ENCODE measurements around the gene GRID2IP. TPM values are rescaled to one million over a fixed set of nuclear protein-coding genes. Genes with fewer than 3 reads are reported as not detected.
"Not testable (repeated sequence)": the region's sequence is repeated elsewhere in the genome, so short reads cannot be mapped to it uniquely, and the experiment has no call there.

GRID2IP gene
- 0.08 and 0.12 TPM in 2 replicates for total RNA-seq

DNA sequence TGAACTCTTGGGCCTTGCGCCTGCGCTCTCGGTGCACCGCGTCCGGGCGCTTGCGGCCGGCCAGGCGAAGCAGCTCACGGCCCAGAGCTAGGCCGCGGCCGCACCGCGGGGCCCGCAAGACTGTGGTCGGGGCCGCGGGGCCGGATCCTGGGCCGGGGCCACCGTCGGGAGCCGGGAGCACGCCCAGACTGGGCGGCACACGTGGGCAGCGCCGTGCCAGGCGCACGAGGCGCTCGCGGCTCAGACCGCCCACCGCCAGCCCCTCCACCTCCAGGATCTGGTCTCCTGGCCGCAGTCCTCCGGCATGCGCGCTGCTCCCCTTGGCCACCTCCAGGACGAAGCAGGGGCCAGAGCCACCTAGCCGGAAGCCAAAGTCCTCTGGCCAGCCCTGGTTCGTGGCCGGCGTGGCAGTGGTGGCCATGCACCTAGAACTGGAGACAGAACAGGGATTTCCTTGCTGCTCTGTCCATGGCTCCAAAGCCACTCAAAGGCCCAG lies at the start of gene GRID2IP:
Gene GRID2IP, minus strand, starts transcription at position 446 of the 496 bp plus-strand sequence. Its CDS starts 25 bp downstream, at position 421.
- Mint-ChIP-seq H3K27ac (no peak within 1 kb of the TSS), H3K9me3 (no peaks in the 10 kb centered on the region), H3K4me1 (ENCODE audit: low read depth) (peaks cover 7% of the 10 kb centered on the region), H3K27me3 (ENCODE audit: insufficient read depth) (no peaks in the 10 kb centered on the region), H3K36me3 (ENCODE audit: low read depth) (peaks cover 2% of the 10 kb centered on the region), H3K4me3 (no peak within 1 kb of the TSS)
- DNase-seq (ENCODE audit: low spot score) = no peak
- intact Hi-C loops (cut with micrococcal nuclease) = no loop called here

DNA sequence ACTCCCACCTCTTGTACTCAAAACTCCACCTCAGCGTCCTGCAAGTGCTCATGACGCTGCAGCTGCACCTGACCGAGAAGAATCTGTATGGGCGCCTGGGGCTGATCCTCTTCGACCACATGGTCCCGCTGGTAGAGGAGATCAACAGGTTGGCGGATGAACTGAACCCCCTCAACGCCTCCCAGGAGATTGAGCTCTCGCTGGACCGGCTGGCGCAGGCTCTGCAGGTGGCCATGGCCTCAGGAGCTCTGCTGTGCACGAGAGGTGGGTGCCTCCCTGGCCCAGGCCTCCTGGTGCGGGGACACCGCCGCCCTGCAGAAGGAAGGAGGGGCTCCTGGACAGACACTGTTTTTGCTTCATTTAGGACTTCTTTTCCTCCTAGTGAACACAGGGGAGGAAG lies 48.8 kb upstream of the GRID2IP start:
- Mint-ChIP-seq H3K27me3 (ENCODE audit: insufficient read depth) (no peaks in the 10 kb centered on the region), H3K4me3 (no peak overlapping the region), H3K9me3 (no peaks in the 10 kb centered on the region), H3K27ac (no peak overlapping the region), H3K36me3 (ENCODE audit: low read depth) (peaks cover 33% of the 10 kb centered on the region), H3K4me1 (ENCODE audit: low read depth) (no peaks in the 10 kb centered on the region)
- intact Hi-C loops (cut with micrococcal nuclease) = no loop called here
- DNase-seq (ENCODE audit: low spot score) = no peak

DNA sequence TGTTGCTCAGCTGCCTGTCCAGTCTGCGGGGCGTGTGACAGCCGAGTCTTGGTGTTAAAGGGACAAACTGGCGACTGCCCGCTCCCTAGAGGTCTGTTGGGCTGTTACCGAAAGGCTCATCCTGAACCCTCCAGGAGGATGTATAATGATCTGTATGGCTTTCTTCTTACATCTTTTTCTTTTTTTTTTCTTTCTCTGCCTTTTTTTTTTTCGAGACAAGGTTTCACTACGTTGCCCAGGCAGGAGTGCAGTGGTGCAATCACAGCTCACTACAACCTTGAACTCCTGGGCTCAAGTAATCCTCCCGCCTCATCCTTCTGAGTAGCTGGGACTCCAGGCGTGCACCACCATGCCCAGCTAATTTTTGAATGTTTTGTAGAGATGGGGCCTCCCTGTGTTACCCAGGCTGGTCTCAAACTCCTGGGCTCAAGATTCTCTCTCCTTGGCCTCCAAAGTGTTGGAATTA lies 39.4 kb upstream of the GRID2IP start:
- intact Hi-C loops (cut with micrococcal nuclease) = loop anchor here (1.0 to 2.0 kb wide), 5 partner anchors 13 to 267 kb away; partner anchors contain the start of genes DAGLB, ZDHHC4, ZNF12 and ZNF316
- DNase-seq (ENCODE audit: low spot score) = no peak
- H3K9me3 Mint-ChIP-seq = no peaks in the 10 kb centered on the region
- peak overlapping the region; percentile 81 for H3K27ac Mint-ChIP-seq
- peaks cover 8% of the 10 kb centered on the region for H3K4me1 Mint-ChIP-seq (ENCODE audit: low read depth)
- peak overlapping the region; percentile 88 for H3K4me3 Mint-ChIP-seq
- peaks cover 24% of the 10 kb centered on the region for H3K36me3 Mint-ChIP-seq (ENCODE audit: low read depth)
- no peaks in the 10 kb centered on the region for H3K27me3 Mint-ChIP-seq (ENCODE audit: insufficient read depth)

DNA sequence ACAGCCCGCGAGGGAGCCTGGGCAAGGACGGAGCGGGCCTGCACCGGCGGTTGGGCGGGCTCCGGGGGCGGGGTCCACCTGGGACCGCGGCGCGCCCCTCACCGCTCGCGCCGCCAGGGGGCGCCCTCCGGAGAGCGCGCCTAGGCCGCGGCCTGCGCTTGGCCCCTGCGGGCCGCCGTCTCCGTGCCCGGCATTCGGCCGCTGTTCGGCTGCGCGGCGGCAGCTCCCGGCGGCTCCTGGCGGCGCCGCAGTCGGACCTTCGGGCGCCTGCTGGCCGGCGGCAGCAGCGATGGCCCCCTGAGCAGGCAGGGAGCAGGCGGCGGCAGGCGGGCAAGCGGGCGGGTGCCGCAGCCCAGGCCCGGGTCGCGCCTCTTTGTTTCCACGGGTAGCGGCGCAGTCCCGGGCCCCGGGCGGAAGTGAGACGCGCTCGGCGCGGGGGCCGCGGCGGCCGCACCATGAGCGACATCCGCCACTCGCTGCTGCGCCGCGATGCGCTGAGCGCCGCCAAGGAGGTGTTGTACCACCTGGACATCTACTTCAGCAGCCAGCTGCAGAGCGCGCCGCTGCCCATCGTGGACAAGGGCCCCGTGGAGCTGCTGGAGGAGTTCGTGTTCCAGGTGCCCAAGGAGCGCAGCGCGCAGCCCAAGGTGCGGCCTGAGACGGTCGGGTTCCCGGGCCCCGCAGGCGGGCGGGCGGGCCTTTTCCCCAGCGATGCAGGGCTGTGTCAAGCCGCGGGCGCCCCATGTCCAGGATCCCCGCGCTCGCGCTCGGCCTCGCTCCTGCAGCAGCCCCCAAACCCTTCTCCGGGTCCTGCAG lies 38.8 kb upstream of the GRID2IP start, which contains the start of gene INTS15:
Gene INTS15, plus strand, starts transcription at position 193 of the 816 bp plus-strand sequence. Its CDS starts 263 bp downstream, at position 456.
- DNase-seq (ENCODE audit: low spot score) = peak; percentile 78
- H3K27ac Mint-ChIP-seq = peak within 1 kb of the TSS; percentile 85
- peaks cover 8% of the 10 kb centered on the region for H3K4me1 Mint-ChIP-seq (ENCODE audit: low read depth)
- intact Hi-C loops (cut with micrococcal nuclease) = loop anchor here (1.0 to 2.0 kb wide), 5 partner anchors 13 to 267 kb away; partner anchors contain the start of genes DAGLB, ZDHHC4, ZNF12 and ZNF316
- H3K4me3 Mint-ChIP-seq = peak within 1 kb of the TSS; percentile 88
- no peaks in the 10 kb centered on the region for H3K9me3 Mint-ChIP-seq
- H3K27me3 Mint-ChIP-seq (ENCODE audit: insufficient read depth) = no peaks in the 10 kb centered on the region
- H3K36me3 Mint-ChIP-seq (ENCODE audit: low read depth) = peaks cover 27% of the 10 kb centered on the region

DNA sequence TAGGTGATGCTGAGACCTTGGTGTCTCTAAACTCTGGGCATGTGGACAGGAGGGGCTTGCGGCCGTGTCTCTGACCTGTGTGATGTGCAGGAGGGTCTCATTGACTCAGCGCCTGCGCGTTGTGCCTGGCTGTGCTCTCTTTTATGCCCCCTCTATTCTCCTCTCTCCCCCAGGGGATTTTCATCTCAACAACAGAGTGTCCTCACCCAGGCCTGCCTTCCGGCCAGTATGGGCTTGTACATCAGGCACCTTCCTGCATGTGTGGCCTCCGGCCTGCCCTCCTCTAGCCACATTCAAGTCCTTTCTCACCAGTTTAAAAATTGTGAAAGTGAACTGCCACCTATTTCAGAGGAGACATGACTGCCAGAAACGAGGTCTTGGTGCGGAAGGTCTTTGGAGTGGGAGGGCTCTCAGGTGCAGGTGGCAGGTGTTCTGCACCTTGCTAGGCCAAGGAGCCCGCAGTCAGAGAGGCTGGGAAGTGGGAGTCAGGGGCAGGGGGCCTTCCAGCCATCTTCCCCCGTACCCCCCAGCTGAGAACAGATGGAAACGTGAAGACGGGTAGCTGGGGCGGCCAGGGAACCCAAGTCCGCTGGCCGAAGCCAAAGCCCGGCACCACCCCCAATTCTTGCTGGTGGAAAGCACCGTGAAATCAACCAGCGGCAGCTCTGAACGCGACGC lies 38.0 kb upstream of the GRID2IP start:
- no peaks in the 10 kb centered on the region for H3K27me3 Mint-ChIP-seq (ENCODE audit: insufficient read depth)
- H3K4me3 Mint-ChIP-seq = peak overlapping the region; percentile 61
- peak overlapping the region; percentile 85 for H3K27ac Mint-ChIP-seq
- intact Hi-C loops (cut with micrococcal nuclease) = no loop called here
- H3K36me3 Mint-ChIP-seq (ENCODE audit: low read depth) = peaks cover 27% of the 10 kb centered on the region
- no peak for DNase-seq (ENCODE audit: low spot score)
- peaks cover 8% of the 10 kb centered on the region for H3K4me1 Mint-ChIP-seq (ENCODE audit: low read depth)
- H3K9me3 Mint-ChIP-seq = no peaks in the 10 kb centered on the region

DNA sequence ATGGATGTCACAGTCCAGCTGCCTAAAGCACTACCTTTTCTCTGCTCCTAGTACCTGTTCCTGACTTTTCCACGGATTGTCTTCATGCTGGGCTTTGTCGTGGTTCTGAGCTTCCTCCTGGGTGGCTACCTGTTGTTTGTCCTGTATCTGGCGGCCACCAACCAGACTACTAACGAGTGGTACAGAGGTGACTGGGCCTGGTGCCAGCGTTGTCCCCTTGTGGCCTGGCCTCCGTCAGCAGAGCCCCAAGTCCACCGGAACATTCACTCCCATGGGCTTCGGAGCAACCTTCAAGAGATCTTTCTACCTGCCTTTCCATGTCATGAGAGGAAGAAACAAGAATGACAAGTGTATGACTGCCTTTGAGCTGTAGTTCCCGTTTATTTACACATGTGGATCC lies 37.3 kb upstream of the GRID2IP start:
- Mint-ChIP-seq H3K4me3 (peak overlapping the region; percentile 28), H3K36me3 (ENCODE audit: low read depth) (peaks cover 25% of the 10 kb centered on the region), H3K4me1 (ENCODE audit: low read depth) (peaks cover 8% of the 10 kb centered on the region), H3K9me3 (no peaks in the 10 kb centered on the region), H3K27me3 (ENCODE audit: insufficient read depth) (no peaks in the 10 kb centered on the region), H3K27ac (no peak overlapping the region)
- no peak for DNase-seq (ENCODE audit: low spot score)
- intact Hi-C loops (cut with micrococcal nuclease) = no loop called here

DNA sequence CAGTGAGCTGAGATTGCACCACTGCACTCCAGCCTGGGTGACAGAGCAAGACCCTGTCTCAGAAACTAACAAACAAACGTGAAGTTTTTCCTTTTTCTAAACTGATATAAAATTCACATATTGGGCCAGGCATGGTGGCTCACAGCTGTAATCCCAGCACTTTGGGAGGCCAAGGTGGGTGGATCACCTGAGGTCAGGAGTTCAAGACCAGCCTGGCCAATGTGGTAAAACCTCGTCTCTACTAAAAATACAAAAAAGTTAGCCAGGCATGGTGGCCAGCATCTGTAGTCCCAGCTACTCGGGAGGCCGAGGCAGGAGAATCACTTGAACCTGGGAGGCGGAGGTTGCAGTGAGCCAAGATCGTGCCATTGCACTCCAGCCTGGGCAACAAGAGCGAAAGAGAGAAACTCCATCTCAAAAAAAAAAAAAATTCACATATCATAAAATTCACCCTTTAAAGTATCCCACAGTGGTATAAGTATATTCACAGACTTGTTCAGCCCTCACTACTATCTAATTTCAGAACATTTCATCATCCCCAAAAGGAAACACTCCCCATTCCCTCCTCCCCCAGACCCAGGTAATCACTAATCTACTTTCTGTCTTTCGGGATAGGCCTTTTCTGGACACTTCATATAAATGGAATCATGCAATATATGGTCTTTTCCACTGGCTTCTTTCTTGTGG lies 34.6 kb upstream of the GRID2IP start:
- intact Hi-C loops (cut with micrococcal nuclease); H3K27ac Mint-ChIP-seq: not testable (repeated sequence)
- peaks cover 27% of the 10 kb centered on the region for H3K36me3 Mint-ChIP-seq (ENCODE audit: low read depth)

DNA sequence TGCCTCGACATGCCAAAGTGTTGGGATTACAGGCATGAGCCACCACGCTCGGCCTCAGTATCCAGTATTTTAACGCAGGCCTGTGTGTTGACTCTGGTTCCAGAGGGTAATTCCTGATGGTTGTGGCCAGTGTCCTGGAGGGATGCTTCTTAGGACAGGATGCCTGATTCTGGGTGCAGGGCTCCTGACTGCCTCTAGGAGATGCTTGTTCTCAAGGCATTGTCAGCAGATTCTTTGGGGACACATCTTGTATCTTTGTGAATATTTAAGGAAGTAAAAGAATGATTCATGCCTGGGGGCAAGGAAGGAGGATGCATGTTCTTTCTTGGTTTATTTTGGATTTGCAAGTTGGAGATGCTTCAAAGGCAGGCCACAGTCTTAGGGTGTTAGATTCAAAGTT lies 28.2 kb upstream of the GRID2IP start:
- peak overlapping the region; percentile 23 for H3K27ac Mint-ChIP-seq
- peaks cover 19% of the 10 kb centered on the region for H3K36me3 Mint-ChIP-seq (ENCODE audit: low read depth)
- no peak for DNase-seq (ENCODE audit: low spot score)
- H3K27me3 Mint-ChIP-seq (ENCODE audit: insufficient read depth) = peaks cover 1% of the 10 kb centered on the region
- H3K4me1 Mint-ChIP-seq (ENCODE audit: low read depth) = no peaks in the 10 kb centered on the region
- no peaks in the 10 kb centered on the region for H3K9me3 Mint-ChIP-seq
- intact Hi-C loops (cut with micrococcal nuclease) = loop anchor here (5.0 to 10.0 kb wide), 3 partner anchors 47 to 148 kb away; partner anchors contain the start of gene ZNF316
- peak overlapping the region; percentile 85 for H3K4me3 Mint-ChIP-seq

More for the DNA sequence above, 34.6 kb upstream of the GRID2IP start:
- DNase-seq (ENCODE audit: low spot score); H3K27me3 Mint-ChIP-seq (ENCODE audit: insufficient read depth); H3K4me3 Mint-ChIP-seq; H3K9me3 Mint-ChIP-seq; H3K4me1 Mint-ChIP-seq (ENCODE audit: low read depth): not testable (repeated sequence)

DNA sequence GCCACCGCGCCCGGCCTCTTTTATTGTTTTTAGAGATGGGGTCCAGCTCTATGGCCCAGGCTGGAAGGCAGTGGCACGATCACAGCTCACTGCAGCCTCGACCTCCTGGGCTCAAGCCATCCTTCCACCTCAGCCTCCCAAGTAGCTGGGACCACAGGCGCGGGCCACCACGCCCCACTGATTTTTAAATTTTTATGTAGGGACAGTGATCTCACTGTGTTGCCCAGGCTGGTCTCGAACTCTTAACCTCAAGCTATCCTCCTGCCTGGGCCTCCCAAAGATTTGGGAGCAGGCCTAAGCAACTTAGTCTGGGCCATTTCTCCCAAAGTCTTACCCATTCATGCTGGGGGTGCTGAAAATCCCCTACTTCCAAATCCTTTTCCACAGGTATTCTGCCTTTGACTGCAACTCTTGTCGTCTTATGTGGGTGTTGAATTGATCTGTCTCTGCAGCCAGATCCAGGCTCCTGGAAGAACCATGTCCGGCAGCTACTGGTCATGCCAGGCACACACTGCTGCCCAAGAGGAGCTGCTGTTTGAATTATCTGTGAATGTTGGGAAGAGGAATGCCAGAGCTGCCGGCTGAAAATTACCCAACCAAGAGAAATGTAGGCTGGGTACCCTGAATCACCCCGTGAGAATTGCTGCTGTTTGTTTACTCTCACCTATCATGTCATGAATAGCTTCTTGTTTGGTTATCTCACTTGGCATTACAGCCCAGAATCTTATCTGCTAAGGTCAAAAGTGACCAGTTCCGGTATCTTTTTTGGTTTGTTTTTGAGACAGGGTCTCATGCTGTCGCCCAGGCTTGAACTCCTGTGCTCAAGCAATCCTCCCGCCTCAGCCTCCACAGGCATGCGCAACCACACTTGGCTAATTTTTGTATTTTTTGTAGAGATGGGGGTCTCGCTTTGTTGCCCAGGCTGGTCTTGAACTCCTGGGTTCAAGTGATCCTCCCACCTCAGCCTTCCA lies 27.1 kb upstream of the GRID2IP start:
- Mint-ChIP-seq H3K27me3 (ENCODE audit: insufficient read depth) (peaks cover 1% of the 10 kb centered on the region), H3K4me1 (ENCODE audit: low read depth) (no peaks in the 10 kb centered on the region), H3K27ac (peak overlapping the region; percentile 89), H3K36me3 (ENCODE audit: low read depth) (peaks cover 15% of the 10 kb centered on the region), H3K9me3 (no peaks in the 10 kb centered on the region), H3K4me3 (peak overlapping the region; percentile 85)
- DNase-seq (ENCODE audit: low spot score) = no peak
- intact Hi-C loops (cut with micrococcal nuclease) = loop anchor here (5.0 to 10.0 kb wide), 3 partner anchors 46 to 149 kb away; partner anchors contain the start of gene ZNF316

DNA sequence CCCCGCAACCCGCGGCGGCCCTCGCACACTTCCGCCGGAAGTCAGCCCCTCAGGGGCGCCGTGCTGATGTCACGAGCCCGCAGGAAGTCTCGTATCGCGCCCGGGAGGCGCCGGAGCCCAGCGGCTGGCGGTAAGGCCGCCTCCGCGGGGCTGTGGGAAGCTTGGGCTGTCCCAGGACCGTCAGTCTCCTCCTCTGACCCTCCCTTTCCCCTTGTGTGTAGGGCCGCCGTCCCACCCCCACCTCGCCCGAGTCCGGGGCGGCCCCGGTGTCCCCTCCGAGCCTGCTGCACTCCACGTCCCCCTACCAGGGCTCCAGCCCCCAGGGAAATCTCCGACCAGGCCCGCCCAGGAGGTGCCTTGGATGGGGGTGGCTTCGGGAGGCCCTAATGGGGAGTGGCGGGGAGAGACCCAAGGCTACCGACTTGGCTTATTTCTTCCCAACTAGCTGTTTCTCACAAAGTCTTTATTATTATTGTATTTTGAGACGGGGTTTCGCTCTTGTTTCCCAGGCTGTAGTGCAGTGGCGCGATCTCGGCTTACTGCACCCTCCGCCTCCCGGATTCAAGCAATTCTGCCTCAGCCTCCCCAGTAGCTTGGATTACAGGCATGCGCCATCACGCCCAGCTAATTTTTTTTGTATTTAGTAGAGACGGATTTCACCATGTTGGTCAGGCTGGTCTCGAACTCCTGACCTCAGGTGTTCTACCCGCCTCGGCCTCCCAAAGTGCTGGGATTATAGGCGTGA lies 26.3 kb upstream of the GRID2IP start, which contains the start of gene ZDHHC4:
Gene ZDHHC4, plus strand, starts transcription at position 86 of the 745 bp plus-strand sequence. CDS start 3,108 bp downstream, outside the sequence.
- peaks cover 2% of the 10 kb centered on the region for H3K27me3 Mint-ChIP-seq (ENCODE audit: insufficient read depth)
- peaks cover 12% of the 10 kb centered on the region for H3K36me3 Mint-ChIP-seq (ENCODE audit: low read depth)
- intact Hi-C loops (cut with micrococcal nuclease) = loop anchor here (1.0 to 10.0 kb wide), 4 partner anchors 13 to 150 kb away; partner anchors contain the start of genes INTS15 and ZNF316
- peak; percentile 82 for DNase-seq (ENCODE audit: low spot score)
- H3K4me3 Mint-ChIP-seq = peak within 1 kb of the TSS; percentile 85
- H3K27ac Mint-ChIP-seq = peak within 1 kb of the TSS; percentile 89
- no peaks in the 10 kb centered on the region for H3K4me1 Mint-ChIP-seq (ENCODE audit: low read depth)
- no peaks in the 10 kb centered on the region for H3K9me3 Mint-ChIP-seq
